HFF-Myc (cell line): ENCODE results near the gene MPV17L2.

Experiments used
- DNase-seq: peaks from one replicate; pipeline ENCODE4 v3.0.0-alpha.2; 2011; ENCODE audit warnings: low read depth; ENCODE audit errors: extremely low read depth
- H3K4me3 ChIP-seq: replicated peaks from 2 replicates; pipeline ENCODE4 v1.5.1; 2011; ENCODE audit warnings: low read depth, mild to moderate bottlenecking, control low read depth, low read length
- TF ChIP-seq, protein P1 (sequence below): IDR thresholded peaks from 2 replicates; pipeline ENCODE4 v1.5.1; 2012; ENCODE audit warnings: mild to moderate bottlenecking, low read depth, low read length, control low read depth; ENCODE audit errors: missing control alignments

The MPV17L2 gene

GRCh38 chr19:18198374-18198773 lies 5.4 kb downstream of the MPV17L2 start:
- no peak for DNase-seq
- TF ChIP-seq, protein P1, sequence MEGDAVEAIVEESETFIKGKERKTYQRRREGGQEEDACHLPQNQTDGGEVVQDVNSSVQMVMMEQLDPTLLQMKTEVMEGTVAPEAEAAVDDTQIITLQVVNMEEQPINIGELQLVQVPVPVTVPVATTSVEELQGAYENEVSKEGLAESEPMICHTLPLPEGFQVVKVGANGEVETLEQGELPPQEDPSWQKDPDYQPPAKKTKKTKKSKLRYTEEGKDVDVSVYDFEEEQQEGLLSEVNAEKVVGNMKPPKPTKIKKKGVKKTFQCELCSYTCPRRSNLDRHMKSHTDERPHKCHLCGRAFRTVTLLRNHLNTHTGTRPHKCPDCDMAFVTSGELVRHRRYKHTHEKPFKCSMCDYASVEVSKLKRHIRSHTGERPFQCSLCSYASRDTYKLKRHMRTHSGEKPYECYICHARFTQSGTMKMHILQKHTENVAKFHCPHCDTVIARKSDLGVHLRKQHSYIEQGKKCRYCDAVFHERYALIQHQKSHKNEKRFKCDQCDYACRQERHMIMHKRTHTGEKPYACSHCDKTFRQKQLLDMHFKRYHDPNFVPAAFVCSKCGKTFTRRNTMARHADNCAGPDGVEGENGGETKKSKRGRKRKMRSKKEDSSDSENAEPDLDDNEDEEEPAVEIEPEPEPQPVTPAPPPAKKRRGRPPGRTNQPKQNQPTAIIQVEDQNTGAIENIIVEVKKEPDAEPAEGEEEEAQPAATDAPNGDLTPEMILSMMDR: no peak
- no peak overlapping the region for H3K4me3 ChIP-seq

- H3K4me3 ChIP-seq: peak overlapping the region; percentile 71; the same call in 1 of the 2 replicates
- DNase-seq: no peak
- TF ChIP-seq, protein P1: no peak
Observed at GRCh38 chr19:18202397-18202777, 9.4 kb downstream of the MPV17L2 start.

DNA sequence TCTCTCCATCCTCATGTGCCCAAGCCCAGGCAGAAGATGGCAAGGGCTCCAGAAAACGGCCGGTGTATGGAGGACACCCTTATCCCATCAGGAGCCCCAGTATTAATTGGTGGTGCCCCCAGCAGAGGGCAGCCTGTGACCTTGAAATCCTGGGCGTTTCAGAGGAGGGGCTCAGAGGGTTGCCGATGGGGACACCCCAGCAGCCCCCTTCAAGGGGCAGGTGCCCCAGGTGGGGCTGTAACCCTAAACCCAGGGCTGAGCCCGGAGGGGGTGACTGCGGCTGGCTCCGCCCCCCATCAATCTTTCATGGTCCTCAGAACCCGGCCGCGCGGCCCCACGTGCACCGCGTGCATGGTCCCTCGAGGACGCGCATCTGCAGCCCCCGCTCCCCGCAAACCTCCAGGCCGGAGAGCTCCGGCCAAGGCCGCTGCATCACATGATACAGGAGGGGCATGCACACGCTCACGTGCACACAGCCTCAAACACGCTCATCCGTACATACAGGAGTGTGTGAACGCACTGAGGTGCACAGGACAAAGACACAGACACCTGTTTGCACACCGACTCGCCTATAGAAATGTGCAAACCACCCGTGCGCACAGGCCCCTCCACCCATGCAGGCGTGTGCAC lies 9.9 kb downstream of the MPV17L2 start:
- TF ChIP-seq, protein P1: peak; percentile 7
- peak overlapping the region; percentile 71 for H3K4me3 ChIP-seq
- no peak for DNase-seq

GRCh38 chr19:18203408-18203862 lies 10.4 kb downstream of the MPV17L2 start:
- no peak for DNase-seq
- TF ChIP-seq, protein P1: no peak
- peak overlapping the region; percentile 71 for H3K4me3 ChIP-seq

DNA sequence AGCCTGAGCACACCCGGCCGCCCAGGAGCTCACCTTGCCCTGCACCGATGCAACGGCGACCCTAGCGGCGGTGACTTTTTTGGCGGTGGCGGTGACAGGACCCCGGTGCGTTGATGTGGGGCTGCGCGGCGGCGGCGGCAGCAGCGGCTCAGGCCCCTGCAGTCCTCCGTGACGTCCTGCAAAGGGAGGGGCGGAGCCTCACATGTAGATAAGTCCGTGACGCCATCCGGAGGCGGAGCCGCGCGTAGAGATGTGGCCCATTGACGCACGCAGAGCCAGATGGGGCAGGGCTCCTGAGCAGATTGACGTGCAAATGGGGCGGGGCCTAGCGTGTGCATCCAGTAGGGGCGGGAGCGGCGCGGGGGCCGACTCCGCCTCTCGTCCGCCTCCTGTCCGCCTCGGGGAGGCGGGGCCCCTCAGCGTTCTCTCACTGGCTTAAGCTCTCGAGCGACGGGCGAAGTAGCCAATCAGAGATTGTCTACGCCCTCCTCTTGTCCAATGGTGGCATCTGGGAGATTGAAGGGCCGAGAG lies 10.9 kb downstream of the MPV17L2 start, which contains the start of gene RAB3A:
Gene RAB3A, minus strand, starts transcription at position 180 of the 531 bp plus-strand sequence. CDS start 1,302 bp downstream, outside the sequence.
- H3K4me3 ChIP-seq: peak within 1 kb of the TSS; percentile 71
- TF ChIP-seq, protein P1: no peak
- peak; percentile 97 for DNase-seq

DNA sequence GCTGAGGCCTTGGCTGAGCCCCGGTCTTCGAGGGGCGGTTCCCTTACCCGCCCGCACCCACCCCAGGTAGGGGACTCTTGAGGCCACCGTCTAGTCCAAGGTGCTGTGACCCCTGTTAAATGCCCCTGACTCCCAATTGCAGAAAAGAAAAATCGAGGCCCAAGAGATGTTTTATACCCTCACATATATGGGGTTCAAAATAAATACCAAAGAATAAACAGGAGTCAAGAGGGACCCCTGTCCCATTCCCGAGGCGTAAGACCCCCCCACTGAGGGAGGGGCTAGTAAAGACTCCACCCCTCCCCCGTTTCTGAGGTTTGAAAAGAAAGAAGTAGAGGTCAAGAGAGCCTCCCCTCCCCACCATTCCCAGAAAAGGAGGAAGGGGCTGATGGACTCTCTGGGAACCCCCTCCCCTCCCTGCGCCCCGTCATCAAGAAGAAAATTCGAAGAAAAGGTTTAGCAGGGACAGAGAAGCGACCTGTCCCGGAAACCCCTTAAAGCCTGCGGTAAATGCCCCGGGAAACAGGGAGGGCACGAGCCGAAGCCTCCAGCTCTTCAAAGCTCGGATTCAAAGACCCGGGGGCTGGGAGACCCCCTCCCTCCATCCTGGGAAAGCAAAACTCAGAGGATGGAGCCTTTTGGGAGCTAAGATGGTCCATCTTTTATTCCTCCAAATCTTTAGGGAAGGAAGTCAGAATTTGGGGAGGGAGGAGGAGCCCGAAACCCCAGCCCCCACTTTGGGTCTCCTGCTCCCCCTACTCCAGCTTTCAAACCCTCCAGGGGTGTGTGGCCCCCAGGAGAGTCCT lies 11.6 kb downstream of the MPV17L2 start:
- TF ChIP-seq, protein P1: no peak
- DNase-seq: no peak
- peak overlapping the region; percentile 48 for H3K4me3 ChIP-seq
